BJ (cell line): ENCODE data around the gene SDF4. TPM values are rescaled to one million over a fixed set of nuclear protein-coding genes. Genes with fewer than 3 reads are reported as not detected.

Source experiments
- CTCF ChIA-PET: fragments of 350-600 bp; formaldehyde crosslinking; extraction: SDS; loops from one replicate; lab custom pipeline; 2021; ENCODE audit warnings: antibody characterized with exemption, inconsistent platforms; lab: Yijun Ruan, JAX
- POLR2A ChIA-PET: fragments of 300-600 bp; sonication (Branson Sonifier 250); formaldehyde crosslinking; extraction: SDS; loops from one replicate; lab custom pipeline; 2021; ENCODE audit warnings: antibody characterized with exemption; lab: Charles Lee
- DNase-seq: peaks from one replicate; pipeline ENCODE4 v3.0.0-alpha.2; 2011; ENCODE audit warnings: low read depth
- H3K27me3 ChIP-seq: 2 replicates; pipeline ENCODE4 v1.6.0; 2011; ENCODE audit warnings: low read length; ENCODE audit not compliant: control insufficient read depth, insufficient read depth
- H3K36me3 ChIP-seq: 2 replicates; pipeline ENCODE4 v1.5.1; 2011; ENCODE audit warnings: low read length; ENCODE audit not compliant: control insufficient read depth, insufficient read depth
- H3K4me3 ChIP-seq: 2 replicates; pipeline ENCODE4 v1.5.1; 2011; ENCODE audit warnings: low read depth, mild to moderate bottlenecking, control low read depth, low read length
- polyA plus RNA-seq: library from polyadenylated mRNA; depleted of rRNA; stranded (reverse); fragments of >200 nt; gene quantifications from 2 replicates; pipeline ENCODE4 v1.2.3, GENCODE V29; 2011
- TF ChIP-seq, protein P1 (sequence below): IDR thresholded peaks from 2 replicates; pipeline ENCODE4 v1.5.1; 2011; ENCODE audit warnings: low read depth, mild to moderate bottlenecking, control low read depth, inconsistent platforms, low read length, moderate library complexity; ENCODE audit not compliant: insufficient read depth

SDF4 gene
- polyA plus RNA-seq, 1 experiment, result 188 TPM

DNA sequence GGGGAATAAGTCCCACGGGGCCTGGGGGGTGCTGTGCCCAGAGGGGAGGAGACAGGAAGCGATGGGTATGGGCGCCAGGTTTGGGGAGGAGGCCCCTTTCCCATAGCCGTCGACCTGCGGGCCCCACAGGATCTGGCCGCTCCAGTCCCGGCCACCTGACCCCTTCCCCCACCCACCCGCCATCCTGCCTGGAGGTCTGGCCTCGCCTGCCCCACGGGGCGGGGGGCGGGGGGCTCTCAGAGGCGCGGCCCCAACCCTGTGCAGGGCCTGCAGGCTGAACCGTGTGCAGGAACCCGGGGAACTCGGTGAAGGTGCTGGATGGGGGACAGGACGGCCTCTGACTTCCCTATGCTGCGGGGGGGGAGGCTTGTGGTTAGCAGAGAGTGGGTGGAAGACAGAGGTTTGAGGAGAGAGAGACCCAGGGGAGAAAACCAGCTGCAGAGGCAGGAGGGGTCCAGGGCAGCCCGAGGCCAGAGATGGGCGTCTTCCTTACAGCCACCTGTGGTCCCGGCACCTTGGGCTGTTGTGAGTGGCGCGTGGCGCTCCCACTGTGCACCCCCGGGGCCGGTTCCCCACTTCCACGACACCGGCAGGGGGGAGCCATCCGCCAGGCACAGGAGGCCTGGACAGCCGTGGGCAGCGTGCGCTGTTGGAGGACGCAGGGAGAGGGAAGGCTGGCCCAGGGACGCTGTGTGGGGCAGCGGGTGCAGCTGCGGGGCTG, 22.9 kb downstream of the SDF4 start:
- Histone ChIP-seq H3K36me3 (no peaks in the 10 kb centered on the region), H3K4me3 (no peak overlapping the region), H3K27me3 (peaks cover 2% of the 10 kb centered on the region; the same call in 1 of the 2 replicates)
- CTCF ChIA-PET, result interaction anchor here (1.2 kb wide), 1 partner anchor 18 kb away, joined by 3 read pairs; no protein-coding TSS in a partner anchor
- TF ChIP-seq, protein P1, sequence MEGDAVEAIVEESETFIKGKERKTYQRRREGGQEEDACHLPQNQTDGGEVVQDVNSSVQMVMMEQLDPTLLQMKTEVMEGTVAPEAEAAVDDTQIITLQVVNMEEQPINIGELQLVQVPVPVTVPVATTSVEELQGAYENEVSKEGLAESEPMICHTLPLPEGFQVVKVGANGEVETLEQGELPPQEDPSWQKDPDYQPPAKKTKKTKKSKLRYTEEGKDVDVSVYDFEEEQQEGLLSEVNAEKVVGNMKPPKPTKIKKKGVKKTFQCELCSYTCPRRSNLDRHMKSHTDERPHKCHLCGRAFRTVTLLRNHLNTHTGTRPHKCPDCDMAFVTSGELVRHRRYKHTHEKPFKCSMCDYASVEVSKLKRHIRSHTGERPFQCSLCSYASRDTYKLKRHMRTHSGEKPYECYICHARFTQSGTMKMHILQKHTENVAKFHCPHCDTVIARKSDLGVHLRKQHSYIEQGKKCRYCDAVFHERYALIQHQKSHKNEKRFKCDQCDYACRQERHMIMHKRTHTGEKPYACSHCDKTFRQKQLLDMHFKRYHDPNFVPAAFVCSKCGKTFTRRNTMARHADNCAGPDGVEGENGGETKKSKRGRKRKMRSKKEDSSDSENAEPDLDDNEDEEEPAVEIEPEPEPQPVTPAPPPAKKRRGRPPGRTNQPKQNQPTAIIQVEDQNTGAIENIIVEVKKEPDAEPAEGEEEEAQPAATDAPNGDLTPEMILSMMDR, result no peak
- POLR2A ChIA-PET, result interaction anchor here (0.6 kb wide), 1 partner anchor 110 kb away, joined by 6 read pairs; no protein-coding TSS in a partner anchor
- DNase-seq, result no peak

DNA sequence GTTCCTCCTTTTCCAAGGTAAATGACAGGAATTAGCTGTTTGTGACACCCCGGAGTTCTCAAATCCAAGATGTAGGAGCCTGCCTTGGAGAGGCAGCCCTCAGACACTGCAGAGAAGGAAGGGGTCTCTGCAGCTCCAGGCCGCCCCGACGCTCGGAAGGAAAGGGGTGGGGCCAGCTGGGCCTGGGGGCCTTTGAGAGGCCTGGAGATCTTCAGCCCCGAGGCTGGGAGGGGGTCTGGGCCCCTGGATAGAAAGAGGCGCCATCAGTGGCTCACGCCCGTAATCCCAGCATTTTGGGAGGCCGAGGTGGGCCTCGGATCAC, 24.3 kb downstream of the SDF4 start:
- no peak for DNase-seq
- Histone ChIP-seq H3K36me3 (no peaks in the 10 kb centered on the region), H3K27me3 (peaks cover 2% of the 10 kb centered on the region; the same call in 1 of the 2 replicates), H3K4me3 (no peak overlapping the region)
- POLR2A ChIA-PET, result no interaction called here
- CTCF ChIA-PET, result no interaction called here
- TF ChIP-seq, protein P1, result no peak

DNA sequence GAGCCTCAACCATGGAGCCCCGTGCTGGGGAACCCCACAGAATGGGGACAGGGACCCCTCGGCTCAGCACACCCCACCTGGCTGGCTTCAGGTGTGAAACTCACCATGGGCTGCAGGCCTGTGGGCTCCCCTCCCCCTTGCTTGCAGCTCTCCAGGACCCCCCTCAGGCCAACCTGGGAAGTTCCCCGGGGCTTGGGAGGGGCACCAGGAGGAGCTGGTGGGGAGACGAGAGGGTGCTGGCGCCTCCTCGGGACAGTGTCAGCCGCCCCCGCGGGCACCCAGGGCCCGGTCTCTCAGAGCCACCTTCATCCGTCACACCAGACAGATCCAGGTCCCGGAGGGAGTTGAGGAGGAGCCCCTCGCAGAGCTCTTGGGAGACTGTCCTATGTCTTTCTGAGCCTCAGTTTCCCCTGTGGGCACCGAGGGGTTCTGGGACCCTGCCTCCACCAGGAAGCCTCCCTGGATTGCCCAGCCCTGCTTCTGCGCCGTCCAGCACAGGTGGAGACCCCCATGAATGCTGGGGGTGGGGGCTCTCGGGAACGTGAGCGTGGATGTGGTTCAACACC, 24.8 kb downstream of the SDF4 start:
- ChIA-PET POLR2A (no interaction called here), CTCF (no interaction called here)
- Histone ChIP-seq H3K4me3 (no peak overlapping the region), H3K27me3 (peaks cover 2% of the 10 kb centered on the region; the same call in 1 of the 2 replicates), H3K36me3 (no peaks in the 10 kb centered on the region)
- TF ChIP-seq, protein P1, result no peak
- DNase-seq, result no peak

DNA sequence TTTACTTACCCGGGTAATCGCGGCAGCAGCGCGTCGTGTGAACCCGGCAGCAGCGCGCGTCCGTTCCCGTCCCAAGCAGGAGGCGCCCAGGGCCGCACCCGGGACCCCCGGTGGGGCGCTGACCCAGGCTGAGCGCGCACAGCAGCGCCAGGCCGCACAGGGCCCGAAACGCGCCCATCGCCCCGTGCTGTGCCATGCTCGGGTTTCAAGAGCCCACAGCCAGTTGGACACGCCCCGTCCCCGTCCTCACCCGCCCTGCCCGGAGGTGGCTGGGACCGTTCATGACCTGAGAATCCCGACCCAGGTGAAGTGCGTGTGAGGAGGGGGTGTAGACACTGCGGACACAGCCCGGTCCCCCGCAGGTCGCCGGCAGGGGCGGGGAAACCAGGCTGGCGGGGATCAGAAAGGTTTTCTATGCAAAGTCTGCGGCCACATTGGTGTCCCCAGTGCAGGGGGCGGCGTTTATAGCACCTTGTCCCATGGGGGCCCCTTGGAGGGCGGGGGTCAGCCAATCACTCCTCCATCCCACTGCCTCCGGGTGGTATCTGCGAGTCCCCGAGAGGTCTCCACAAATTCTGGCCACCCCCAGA, 25.3 kb downstream of the SDF4 start, which contains the start of gene TNFRSF18:
TNFRSF18 (minus strand) TSS at position 217 of the 590 bp plus-strand sequence; CDS start at position 196, 21 bp downstream.
- TF ChIP-seq, protein P1, result no peak
- H3K36me3 ChIP-seq, result no peaks in the 10 kb centered on the region
- peaks cover 2% of the 10 kb centered on the region; the same call in 1 of the 2 replicates for H3K27me3 ChIP-seq
- no peak within 1 kb of the TSS for H3K4me3 ChIP-seq
- POLR2A ChIA-PET, result no interaction called here
- CTCF ChIA-PET, result interaction anchor here (0.6 kb wide), 1 partner anchor 206 kb away, joined by 3 read pairs; the partner anchor contains the start of gene HES4
- no peak for DNase-seq
